Nephron progenitor cell (in vitro differentiated cells): ENCODE data around the gene RTN4RL2.

Source experiments
- DNase-seq: peaks from one replicate; pipeline ENCODE4 v3.0.0; 2021
- H3K27ac Mint-ChIP-seq: 2 replicates; pipeline ENCODE4 v1.8.0; 2021; ENCODE audit warnings: mild to moderate bottlenecking, moderate library complexity, mixed read lengths
- H3K27me3 Mint-ChIP-seq: 2 replicates; pipeline ENCODE4 v1.8.0; 2021; ENCODE audit warnings: mild to moderate bottlenecking, low read depth, mixed read lengths; ENCODE audit not compliant: poor library complexity
- H3K36me3 Mint-ChIP-seq: 2 replicates; pipeline ENCODE4 v1.8.0; 2021; ENCODE audit warnings: low read depth, mixed read lengths
- H3K4me1 Mint-ChIP-seq: 2 replicates; pipeline ENCODE4 v1.8.0; 2021; ENCODE audit warnings: mixed read lengths
- H3K4me3 Mint-ChIP-seq: 2 replicates; pipeline ENCODE4 v1.8.0; 2021; ENCODE audit warnings: mild to moderate bottlenecking, moderate library complexity, mixed read lengths
- H3K9me3 Mint-ChIP-seq: 2 replicates; pipeline ENCODE4 v1.8.0; 2021; ENCODE audit warnings: mild to moderate bottlenecking, moderate library complexity, mixed read lengths
- TF ChIP-seq, protein P1 (sequence below): fragments of 200-600 bp; sonication (generic); IDR thresholded peaks from 2 replicates; pipeline ENCODE4 v1.5.0; 2021; ENCODE audit warnings: antibody characterized with exemption

RTN4RL2 gene

DNA sequence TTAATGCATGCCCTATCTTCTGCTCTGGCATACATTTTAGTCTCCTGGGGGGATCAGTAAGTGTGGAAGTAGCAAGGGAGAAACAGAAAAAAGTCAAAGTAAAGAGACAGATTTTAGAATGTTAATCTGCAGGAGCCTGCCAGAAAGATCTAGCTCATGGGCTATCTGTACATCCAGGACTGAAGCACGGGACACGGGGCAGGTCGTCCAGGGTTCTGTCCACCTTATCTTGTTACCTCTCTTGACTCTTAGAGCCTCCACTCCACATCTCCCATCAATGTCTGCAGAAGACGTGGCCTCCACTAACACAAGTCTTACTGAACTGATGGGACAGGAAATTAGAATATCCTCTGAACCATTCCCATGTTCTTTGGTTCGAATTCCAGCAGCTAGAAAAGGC lies 31.7 kb upstream of the RTN4RL2 start:
- Mint-ChIP-seq H3K4me1 (peaks cover 34% of the 10 kb centered on the region), H3K36me3 (peaks cover 5% of the 10 kb centered on the region), H3K9me3 (no peaks in the 10 kb centered on the region), H3K27me3 (peaks cover 48% of the 10 kb centered on the region), H3K27ac (no peak overlapping the region), H3K4me3 (no peak overlapping the region)
- DNase-seq: no peak
- TF ChIP-seq, protein P1, sequence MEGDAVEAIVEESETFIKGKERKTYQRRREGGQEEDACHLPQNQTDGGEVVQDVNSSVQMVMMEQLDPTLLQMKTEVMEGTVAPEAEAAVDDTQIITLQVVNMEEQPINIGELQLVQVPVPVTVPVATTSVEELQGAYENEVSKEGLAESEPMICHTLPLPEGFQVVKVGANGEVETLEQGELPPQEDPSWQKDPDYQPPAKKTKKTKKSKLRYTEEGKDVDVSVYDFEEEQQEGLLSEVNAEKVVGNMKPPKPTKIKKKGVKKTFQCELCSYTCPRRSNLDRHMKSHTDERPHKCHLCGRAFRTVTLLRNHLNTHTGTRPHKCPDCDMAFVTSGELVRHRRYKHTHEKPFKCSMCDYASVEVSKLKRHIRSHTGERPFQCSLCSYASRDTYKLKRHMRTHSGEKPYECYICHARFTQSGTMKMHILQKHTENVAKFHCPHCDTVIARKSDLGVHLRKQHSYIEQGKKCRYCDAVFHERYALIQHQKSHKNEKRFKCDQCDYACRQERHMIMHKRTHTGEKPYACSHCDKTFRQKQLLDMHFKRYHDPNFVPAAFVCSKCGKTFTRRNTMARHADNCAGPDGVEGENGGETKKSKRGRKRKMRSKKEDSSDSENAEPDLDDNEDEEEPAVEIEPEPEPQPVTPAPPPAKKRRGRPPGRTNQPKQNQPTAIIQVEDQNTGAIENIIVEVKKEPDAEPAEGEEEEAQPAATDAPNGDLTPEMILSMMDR: no peak

GRCh38 chr11:57429946-57430345 lies 30.4 kb upstream of the RTN4RL2 start:
- peaks cover 51% of the 10 kb centered on the region for H3K27me3 Mint-ChIP-seq
- TF ChIP-seq, protein P1: no peak
- H3K36me3 Mint-ChIP-seq: no peaks in the 10 kb centered on the region
- no peak for DNase-seq
- no peak overlapping the region for H3K27ac Mint-ChIP-seq
- peaks cover 26% of the 10 kb centered on the region for H3K4me1 Mint-ChIP-seq
- no peak overlapping the region for H3K4me3 Mint-ChIP-seq
- H3K9me3 Mint-ChIP-seq: no peaks in the 10 kb centered on the region

- peaks cover 17% of the 10 kb centered on the region for H3K4me1 Mint-ChIP-seq
- peaks cover 58% of the 10 kb centered on the region for H3K27me3 Mint-ChIP-seq
These were observed 29.4 kb upstream of the RTN4RL2 start for GRCh38 chr11:57430952-57431351.

DNA sequence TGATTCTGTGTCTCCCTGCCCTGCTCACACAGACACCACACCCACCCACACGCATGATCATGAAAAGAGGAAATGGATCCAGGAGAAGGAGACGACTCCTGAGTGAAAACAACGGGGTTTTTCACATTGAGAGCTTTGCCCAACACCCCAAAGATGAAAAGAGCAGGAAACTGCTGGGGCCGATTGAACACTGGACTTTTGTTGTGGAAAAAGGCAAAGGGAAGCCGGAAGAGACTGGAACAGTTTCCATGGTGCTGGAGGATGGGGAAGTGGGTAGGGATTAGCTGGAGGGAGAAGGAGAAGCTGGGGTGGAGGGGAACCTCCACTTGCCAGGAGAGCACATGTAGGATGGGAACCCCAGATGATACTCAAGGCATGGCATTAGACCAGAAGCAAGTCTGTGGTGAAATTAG lies 28.2 kb upstream of the RTN4RL2 start:
- Mint-ChIP-seq H3K4me3 (no peak overlapping the region), H3K27ac (no peak overlapping the region)
- TF ChIP-seq, protein P1: no peak

More at GRCh38 chr11:57430952-57431351, 29.4 kb upstream of the RTN4RL2 start:
- Mint-ChIP-seq H3K9me3 (no peaks in the 10 kb centered on the region), H3K36me3 (no peaks in the 10 kb centered on the region), H3K27ac (no peak overlapping the region), H3K4me3 (no peak overlapping the region)
- DNase-seq: no peak
- TF ChIP-seq, protein P1: no peak

DNA sequence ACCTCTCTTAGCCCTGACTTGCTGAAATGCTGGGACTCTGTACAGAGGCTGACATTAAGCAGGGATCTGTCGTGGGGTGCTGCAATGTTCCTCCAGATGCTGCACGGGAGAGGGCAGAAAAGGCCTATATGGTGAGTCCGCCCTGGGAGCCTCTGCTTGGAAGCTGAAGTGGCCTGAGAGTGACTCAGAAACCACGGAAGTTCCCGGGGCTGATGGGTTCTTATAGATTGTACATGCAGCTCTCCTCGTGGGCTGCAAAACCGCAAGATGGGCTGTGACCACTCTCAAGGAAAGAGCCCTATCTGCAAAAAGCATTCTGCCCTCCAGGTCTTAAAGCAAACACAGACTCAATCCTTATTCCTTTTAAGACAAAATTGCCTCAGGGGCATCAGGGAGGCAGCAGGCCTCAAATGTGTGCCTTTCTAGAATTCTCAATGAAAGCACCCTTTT lies 27.6 kb upstream of the RTN4RL2 start:
- no peak overlapping the region for H3K4me3 Mint-ChIP-seq
- H3K27me3 Mint-ChIP-seq: peaks cover 46% of the 10 kb centered on the region
- peaks cover 1% of the 10 kb centered on the region for H3K4me1 Mint-ChIP-seq
- H3K27ac Mint-ChIP-seq: no peak overlapping the region
- H3K36me3 Mint-ChIP-seq: no peaks in the 10 kb centered on the region
- TF ChIP-seq, protein P1: no peak
- H3K9me3 Mint-ChIP-seq: no peaks in the 10 kb centered on the region
- no peak for DNase-seq

More for the DNA sequence above, 28.2 kb upstream of the RTN4RL2 start:
- Mint-ChIP-seq H3K36me3 (no peaks in the 10 kb centered on the region), H3K27me3 (peaks cover 51% of the 10 kb centered on the region), H3K4me1 (peaks cover 7% of the 10 kb centered on the region), H3K9me3 (no peaks in the 10 kb centered on the region)
- DNase-seq: no peak
